Activated gamma-delta T cell treated with anti-CD3 and anti-CD28 coated beads, Interleukin-2, amount 50 U/mL, for 16 hours (primary cell): ENCODE data around the gene CCDC63.

Experiments
- DNase-seq: peaks from one replicate; pipeline ENCODE4 v3.0.0-alpha.2; 2020; ENCODE audit warnings: low read depth

Gene CCDC63

GRCh38 chr12:110846615-110847566, at the start of gene CCDC63:
Gene CCDC63 (plus strand): TSS chr12:110846987. CDS start chr12:110852955, 5,968 bp downstream.
- DNase-seq = no peak

- no peak for DNase-seq
Observed at GRCh38 chr12:110798461-110798860, 48.3 kb upstream of the CCDC63 start.

- no peak for DNase-seq
Observed at GRCh38 chr12:110802489-110802888, 44.3 kb upstream of the CCDC63 start.

- no peak for DNase-seq
Observed at GRCh38 chr12:110804406-110804805, 42.4 kb upstream of the CCDC63 start.

- DNase-seq = no peak
Observed at GRCh38 chr12:110807640-110808039, 39.1 kb upstream of the CCDC63 start.

GRCh38 chr12:110809149-110809548, 37.6 kb upstream of the CCDC63 start:
- no peak for DNase-seq

- DNase-seq = no peak
Observed at GRCh38 chr12:110811972-110812371, 34.8 kb upstream of the CCDC63 start.

GRCh38 chr12:110813285-110813684, 33.5 kb upstream of the CCDC63 start:
- no peak for DNase-seq

- DNase-seq = no peak
Observed at GRCh38 chr12:110813756-110814155, 33.0 kb upstream of the CCDC63 start.

- DNase-seq = no peak
Observed at GRCh38 chr12:110816248-110816647, 30.5 kb upstream of the CCDC63 start.

- no peak for DNase-seq
Observed at GRCh38 chr12:110816779-110817178, 30.0 kb upstream of the CCDC63 start.

- no peak for DNase-seq
Observed at GRCh38 chr12:110818511-110818910, 28.3 kb upstream of the CCDC63 start.

GRCh38 chr12:110819150-110819549, 27.6 kb upstream of the CCDC63 start:
- no peak for DNase-seq

- DNase-seq = no peak
Observed at GRCh38 chr12:110819646-110820045, 27.1 kb upstream of the CCDC63 start.

- DNase-seq = no peak
Observed at GRCh38 chr12:110821917-110822316, 24.9 kb upstream of the CCDC63 start.

GRCh38 chr12:110822821-110823415, 23.9 kb upstream of the CCDC63 start:
- DNase-seq = no peak

GRCh38 chr12:110824342-110824741, 22.4 kb upstream of the CCDC63 start:
- DNase-seq = no peak

- no peak for DNase-seq
Observed at GRCh38 chr12:110825530-110825929, 21.3 kb upstream of the CCDC63 start.

GRCh38 chr12:110826592-110827200, 20.1 kb upstream of the CCDC63 start:
- DNase-seq = peak; percentile 70

- no peak for DNase-seq
Observed at GRCh38 chr12:110829308-110829707, 17.5 kb upstream of the CCDC63 start.

GRCh38 chr12:110836291-110836690, 10.5 kb upstream of the CCDC63 start:
- no peak for DNase-seq

- DNase-seq = no peak
Observed at GRCh38 chr12:110841007-110841406, 5.8 kb upstream of the CCDC63 start.

- DNase-seq = no peak
Observed at GRCh38 chr12:110844131-110844530, 2.7 kb upstream of the CCDC63 start.
